ENCODE results near the gene CPNE4.
"Not testable (repeated sequence)": the region's sequence is repeated elsewhere in the genome, so short reads cannot be mapped to it uniquely, and the experiment has no call there.

The CPNE4 gene

GRCh38 chr3:131486545-131486944, 548.3 kb downstream of the CPNE4 start:
- not testable (repeated sequence) for H3K4me3 Mint-ChIP-seq, H3K9me3 Mint-ChIP-seq, H3K27me3 Mint-ChIP-seq, DNase-seq
- H3K4me1 Mint-ChIP-seq (ENCODE audit: low read depth) = peaks cover 33% of the 10 kb centered on the region
- H3K27ac Mint-ChIP-seq = peak overlapping the region; percentile 74
- peaks cover 71% of the 10 kb centered on the region for H3K36me3 Mint-ChIP-seq (ENCODE audit: low read depth)

- peaks cover 84% of the 10 kb centered on the region for H3K36me3 Mint-ChIP-seq (ENCODE audit: low read depth)
- no peaks in the 10 kb centered on the region for H3K27me3 Mint-ChIP-seq
- H3K4me1 Mint-ChIP-seq (ENCODE audit: low read depth) = peaks cover 33% of the 10 kb centered on the region
- no peak overlapping the region for H3K4me3 Mint-ChIP-seq
- DNase-seq = no peak
- no peaks in the 10 kb centered on the region for H3K9me3 Mint-ChIP-seq
- no peak overlapping the region for H3K27ac Mint-ChIP-seq
These were observed 549.7 kb downstream of the CPNE4 start for GRCh38 chr3:131485119-131485518.

GRCh38 chr3:131484496-131485111, 550.2 kb downstream of the CPNE4 start:
- Mint-ChIP-seq H3K27me3 (no peaks in the 10 kb centered on the region), H3K27ac (no peak overlapping the region), H3K4me3 (no peak overlapping the region), H3K36me3 (ENCODE audit: low read depth) (peaks cover 87% of the 10 kb centered on the region), H3K9me3 (no peaks in the 10 kb centered on the region), H3K4me1 (ENCODE audit: low read depth) (peaks cover 33% of the 10 kb centered on the region)
- DNase-seq = no peak
